Suprapubic skin (tissue), 4 donors: Measurements from ENCODE around the gene IL19. TPM values are rescaled to one million over a fixed set of nuclear protein-coding genes. Genes with fewer than 3 reads are reported as not detected.

Source experiments
- DNase-seq, 2 donors: peaks; one replicate each; pipeline ENCODE4 v3.0.0-alpha.2; 2019; ENCODE audit warnings: low spot score in 2 of 2
- H3K27ac ChIP-seq: fragments of 200-600 bp; sonication (generic); one replicate; pipeline ENCODE4 v1.5.1; 2019
- H3K27me3 ChIP-seq: fragments of 200-600 bp; sonication (generic); one replicate; pipeline ENCODE4 v1.5.1; 2019
- H3K36me3 ChIP-seq: fragments of 200-600 bp; sonication (generic); one replicate; pipeline ENCODE4 v1.5.1; 2019
- H3K4me1 ChIP-seq: fragments of 200-600 bp; sonication (generic); one replicate; pipeline ENCODE4 v1.5.1; 2019
- H3K4me3 ChIP-seq: fragments of 200-600 bp; sonication (generic); one replicate; pipeline ENCODE4 v1.5.1; 2019; ENCODE audit warnings: mild to moderate bottlenecking
- H3K9me3 ChIP-seq: fragments of 200-600 bp; sonication (generic); one replicate; pipeline ENCODE4 v1.5.1; 2019
- EP300 ChIP-seq: sonication (generic); formaldehyde crosslinking; IDR thresholded peaks from one replicate; pipeline ENCODE4 v1.6.1; 2017; ENCODE audit warnings: antibody characterized with exemption
- POLR2A ChIP-seq, 2 donors: fragments of 450-650 bp; IDR thresholded peaks; one replicate each; pipeline ENCODE4 v1.6.1; 2017; ENCODE audit warnings: antibody characterized with exemption in 2 of 2, mild to moderate bottlenecking in 2 of 2, moderate library complexity in 2 of 2
- POLR2AphosphoS5 ChIP-seq, 3 donors: sonication (generic); formaldehyde crosslinking; IDR thresholded peaks; one replicate each; pipeline ENCODE4 v1.6.1; 2017; ENCODE audit warnings: antibody characterized with exemption in 3 of 3
- WGBS: methylation state at CpG from one replicate; pipeline ENCODE4 v1.1.5; 2018; 5-methylcytosine and 5-hydroxymethylcytosine counted together
- total RNA-seq, 4 donors: library from RNA; depleted of rRNA; stranded (reverse); fragments of >200 nt; gene quantifications; one replicate each; pipeline ENCODE4 v1.1.0, GENCODE V29; 2016
- TF ChIP-seq, protein P1 (sequence below), 2 donors: fragments of 200-600 bp in 1 of 2; fragments of 450-650 bp in 1 of 2; sonication (generic) in 1 of 2; IDR thresholded peaks; one replicate each; pipeline ENCODE4 v1.5.1; 2016 to 2019; ENCODE audit warnings: antibody characterized with exemption in 2 of 2, mild to moderate bottlenecking in 1 of 2, moderate library complexity in 1 of 2

The IL19 gene
- total RNA-seq, 4 donors from 2014 or later, result not detected

- 78% methylated on average over 7 of the region's 7 CpGs for WGBS
- no peak for DNase-seq
- H3K4me1 ChIP-seq, result no peaks in the 10 kb centered on the region
- H3K4me3 ChIP-seq, result no peak overlapping the region
- no peaks in the 10 kb centered on the region for H3K36me3 ChIP-seq
- no peaks in the 10 kb centered on the region for H3K9me3 ChIP-seq
- H3K27ac ChIP-seq, result no peak overlapping the region
- peaks cover 6% of the 10 kb centered on the region for H3K27me3 ChIP-seq
- TF ChIP-seq POLR2AphosphoS5 (IDR thresholded peaks at IDR 0.05) (no peak), EP300 (no peak), POLR2A (IDR thresholded peaks at IDR 0.05) (no peak)
- TF ChIP-seq, protein P1, sequence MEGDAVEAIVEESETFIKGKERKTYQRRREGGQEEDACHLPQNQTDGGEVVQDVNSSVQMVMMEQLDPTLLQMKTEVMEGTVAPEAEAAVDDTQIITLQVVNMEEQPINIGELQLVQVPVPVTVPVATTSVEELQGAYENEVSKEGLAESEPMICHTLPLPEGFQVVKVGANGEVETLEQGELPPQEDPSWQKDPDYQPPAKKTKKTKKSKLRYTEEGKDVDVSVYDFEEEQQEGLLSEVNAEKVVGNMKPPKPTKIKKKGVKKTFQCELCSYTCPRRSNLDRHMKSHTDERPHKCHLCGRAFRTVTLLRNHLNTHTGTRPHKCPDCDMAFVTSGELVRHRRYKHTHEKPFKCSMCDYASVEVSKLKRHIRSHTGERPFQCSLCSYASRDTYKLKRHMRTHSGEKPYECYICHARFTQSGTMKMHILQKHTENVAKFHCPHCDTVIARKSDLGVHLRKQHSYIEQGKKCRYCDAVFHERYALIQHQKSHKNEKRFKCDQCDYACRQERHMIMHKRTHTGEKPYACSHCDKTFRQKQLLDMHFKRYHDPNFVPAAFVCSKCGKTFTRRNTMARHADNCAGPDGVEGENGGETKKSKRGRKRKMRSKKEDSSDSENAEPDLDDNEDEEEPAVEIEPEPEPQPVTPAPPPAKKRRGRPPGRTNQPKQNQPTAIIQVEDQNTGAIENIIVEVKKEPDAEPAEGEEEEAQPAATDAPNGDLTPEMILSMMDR (IDR thresholded peaks at IDR 0.05), result no peak
Measured at GRCh38 chr1:206841609-206842323, 71.2 kb downstream of the IL19 start.

DNA sequence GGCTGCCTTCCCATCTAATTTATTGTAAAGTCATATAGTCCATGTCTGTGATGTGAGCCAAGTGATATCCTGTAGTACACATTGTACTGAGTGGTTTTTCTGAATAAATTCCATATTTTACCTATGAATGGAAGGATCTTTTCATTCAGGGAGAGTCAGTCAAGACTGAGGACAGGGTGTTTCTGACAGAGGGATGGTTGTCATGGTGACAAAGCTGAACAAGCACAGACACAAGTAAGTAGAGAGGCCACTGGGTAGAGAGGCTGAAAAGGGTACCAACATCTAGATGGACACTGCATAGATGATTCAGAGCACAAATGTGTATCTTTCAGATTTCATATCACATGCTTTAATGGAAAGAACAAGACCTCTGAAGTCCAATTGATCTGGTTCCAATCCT is 72.3 kb downstream of the IL19 start:
- Histone ChIP-seq H3K27me3 (peaks cover 5% of the 10 kb centered on the region), H3K4me3 (no peak overlapping the region), H3K36me3 (no peaks in the 10 kb centered on the region), H3K4me1 (peaks cover 3% of the 10 kb centered on the region), H3K27ac (no peak overlapping the region), H3K9me3 (no peaks in the 10 kb centered on the region)
- DNase-seq, result no peak
- TF ChIP-seq, protein P1 (IDR thresholded peaks at IDR 0.05), result no peak
- TF ChIP-seq EP300, result no peak
- TF ChIP-seq POLR2AphosphoS5 (IDR thresholded peaks at IDR 0.05), result no peak
- TF ChIP-seq POLR2A (IDR thresholded peaks at IDR 0.05), result no peak

DNA sequence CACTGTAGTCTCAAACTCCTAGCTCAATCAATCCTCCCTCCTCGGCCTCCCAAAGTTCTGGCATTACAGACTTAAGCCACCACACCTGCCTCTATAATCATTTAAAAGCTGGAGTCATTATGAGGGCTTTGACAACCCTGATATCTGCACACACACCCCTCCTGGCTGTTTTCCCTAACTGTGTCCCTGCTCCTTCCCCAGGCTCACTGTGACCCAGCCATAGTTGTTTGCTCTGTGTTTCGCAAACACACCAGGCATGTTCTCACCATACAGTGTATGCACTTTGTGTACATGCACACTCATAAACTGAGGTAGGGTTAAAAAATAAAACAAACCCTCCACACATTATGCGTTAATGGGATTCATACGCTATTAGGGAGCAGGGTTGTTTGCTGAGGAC is 73.1 kb downstream of the IL19 start:
- Histone ChIP-seq H3K36me3 (no peaks in the 10 kb centered on the region), H3K4me1 (peaks cover 3% of the 10 kb centered on the region), H3K27me3 (peaks cover 2% of the 10 kb centered on the region), H3K4me3 (no peak overlapping the region), H3K9me3 (no peaks in the 10 kb centered on the region), H3K27ac (no peak overlapping the region)
- no peak for TF ChIP-seq POLR2AphosphoS5 (IDR thresholded peaks at IDR 0.05)
- no peak for TF ChIP-seq EP300
- TF ChIP-seq, protein P1 (IDR thresholded peaks at IDR 0.05), result no peak
- no peak for TF ChIP-seq POLR2A (IDR thresholded peaks at IDR 0.05)
- WGBS, result 97% methylated on average over 4 of the region's 4 CpGs
- DNase-seq, result no peak

- H3K9me3 ChIP-seq, result no peaks in the 10 kb centered on the region
- H3K36me3 ChIP-seq, result no peaks in the 10 kb centered on the region
- H3K4me1 ChIP-seq, result peaks cover 3% of the 10 kb centered on the region
- no peak overlapping the region for H3K4me3 ChIP-seq
- H3K27ac ChIP-seq, result no peak overlapping the region
- no peaks in the 10 kb centered on the region for H3K27me3 ChIP-seq
- TF ChIP-seq EP300 (no peak), POLR2AphosphoS5 (IDR thresholded peaks at IDR 0.05) (no peak), POLR2A (IDR thresholded peaks at IDR 0.05) (no peak)
- TF ChIP-seq, protein P1 (IDR thresholded peaks at IDR 0.05), result no peak
- no peak for DNase-seq
Measured at GRCh38 chr1:206846487-206846886, 75.9 kb downstream of the IL19 start.

DNA sequence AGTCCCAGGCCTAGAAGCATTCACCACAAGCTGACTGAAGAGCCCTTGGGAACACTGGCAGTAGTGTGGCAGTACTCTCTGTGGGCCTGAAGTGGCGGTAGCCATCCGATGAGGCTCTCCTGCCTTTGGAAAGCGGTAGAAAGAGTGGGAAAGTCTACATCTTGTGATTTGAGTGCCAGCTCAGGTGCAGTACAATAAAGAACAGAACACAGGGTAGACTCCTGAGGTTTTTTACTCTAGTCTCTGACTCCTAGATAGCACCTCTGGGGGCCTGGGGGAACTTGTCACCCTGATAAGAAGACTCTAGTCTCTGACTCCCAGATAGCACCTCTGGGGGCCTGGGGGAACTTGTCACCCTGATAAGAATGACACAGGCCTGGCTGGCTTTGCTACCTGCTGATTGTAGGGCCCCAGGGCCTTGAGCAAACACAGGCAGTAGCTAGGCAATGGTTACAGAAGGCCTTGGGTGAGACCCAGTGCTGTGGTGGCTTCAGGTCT is 76.8 kb downstream of the IL19 start:
- Histone ChIP-seq H3K4me1 (peaks cover 3% of the 10 kb centered on the region), H3K9me3 (no peaks in the 10 kb centered on the region), H3K27me3 (no peaks in the 10 kb centered on the region), H3K27ac (no peak overlapping the region), H3K36me3 (no peaks in the 10 kb centered on the region), H3K4me3 (no peak overlapping the region)
- no peak for DNase-seq
- WGBS, result 97% methylated on average over 3 of the region's 3 CpGs
- TF ChIP-seq POLR2A (IDR thresholded peaks at IDR 0.05) (no peak), EP300 (no peak), POLR2AphosphoS5 (IDR thresholded peaks at IDR 0.05) (no peak)
- TF ChIP-seq, protein P1 (IDR thresholded peaks at IDR 0.05), result no peak
